Astrocyte of the cerebellum (primary cell): ENCODE data around the gene ZNF423.

ENCODE experiments used
- DNase-seq: peaks from one replicate; pipeline ENCODE4 v3.0.0-alpha.2; 2011; ENCODE audit warnings: low read depth
- H3K4me3 ChIP-seq: 2 replicates; pipeline ENCODE4 v1.5.1; 2011; ENCODE audit warnings: mild to moderate bottlenecking, low read depth, low read length, moderate library complexity
- in situ Hi-C: cut with HindIII; loops from 2 replicates; pipeline ENCODE4 v1.10.0; 2017; ENCODE audit warnings: low sequenced_read_pairs
- TF ChIP-seq, protein P1 (sequence below): IDR thresholded peaks from 2 replicates; pipeline ENCODE4 v1.5.1; 2012; ENCODE audit warnings: low read length, low read depth, moderate library complexity, mild to moderate bottlenecking; ENCODE audit errors: missing control alignments

Gene ZNF423

GRCh38 chr16:49533422-49533821 is 322.5 kb downstream of the ZNF423 start:
- TF ChIP-seq, protein P1, sequence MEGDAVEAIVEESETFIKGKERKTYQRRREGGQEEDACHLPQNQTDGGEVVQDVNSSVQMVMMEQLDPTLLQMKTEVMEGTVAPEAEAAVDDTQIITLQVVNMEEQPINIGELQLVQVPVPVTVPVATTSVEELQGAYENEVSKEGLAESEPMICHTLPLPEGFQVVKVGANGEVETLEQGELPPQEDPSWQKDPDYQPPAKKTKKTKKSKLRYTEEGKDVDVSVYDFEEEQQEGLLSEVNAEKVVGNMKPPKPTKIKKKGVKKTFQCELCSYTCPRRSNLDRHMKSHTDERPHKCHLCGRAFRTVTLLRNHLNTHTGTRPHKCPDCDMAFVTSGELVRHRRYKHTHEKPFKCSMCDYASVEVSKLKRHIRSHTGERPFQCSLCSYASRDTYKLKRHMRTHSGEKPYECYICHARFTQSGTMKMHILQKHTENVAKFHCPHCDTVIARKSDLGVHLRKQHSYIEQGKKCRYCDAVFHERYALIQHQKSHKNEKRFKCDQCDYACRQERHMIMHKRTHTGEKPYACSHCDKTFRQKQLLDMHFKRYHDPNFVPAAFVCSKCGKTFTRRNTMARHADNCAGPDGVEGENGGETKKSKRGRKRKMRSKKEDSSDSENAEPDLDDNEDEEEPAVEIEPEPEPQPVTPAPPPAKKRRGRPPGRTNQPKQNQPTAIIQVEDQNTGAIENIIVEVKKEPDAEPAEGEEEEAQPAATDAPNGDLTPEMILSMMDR: no peak
- in situ Hi-C loops: no loop called here
- H3K4me3 ChIP-seq: no peak overlapping the region
- DNase-seq: no peak

GRCh38 chr16:49532873-49533272 is 323.0 kb downstream of the ZNF423 start:
- in situ Hi-C loops: no loop called here
- TF ChIP-seq, protein P1: no peak
- no peak for DNase-seq
- no peak overlapping the region for H3K4me3 ChIP-seq

DNA sequence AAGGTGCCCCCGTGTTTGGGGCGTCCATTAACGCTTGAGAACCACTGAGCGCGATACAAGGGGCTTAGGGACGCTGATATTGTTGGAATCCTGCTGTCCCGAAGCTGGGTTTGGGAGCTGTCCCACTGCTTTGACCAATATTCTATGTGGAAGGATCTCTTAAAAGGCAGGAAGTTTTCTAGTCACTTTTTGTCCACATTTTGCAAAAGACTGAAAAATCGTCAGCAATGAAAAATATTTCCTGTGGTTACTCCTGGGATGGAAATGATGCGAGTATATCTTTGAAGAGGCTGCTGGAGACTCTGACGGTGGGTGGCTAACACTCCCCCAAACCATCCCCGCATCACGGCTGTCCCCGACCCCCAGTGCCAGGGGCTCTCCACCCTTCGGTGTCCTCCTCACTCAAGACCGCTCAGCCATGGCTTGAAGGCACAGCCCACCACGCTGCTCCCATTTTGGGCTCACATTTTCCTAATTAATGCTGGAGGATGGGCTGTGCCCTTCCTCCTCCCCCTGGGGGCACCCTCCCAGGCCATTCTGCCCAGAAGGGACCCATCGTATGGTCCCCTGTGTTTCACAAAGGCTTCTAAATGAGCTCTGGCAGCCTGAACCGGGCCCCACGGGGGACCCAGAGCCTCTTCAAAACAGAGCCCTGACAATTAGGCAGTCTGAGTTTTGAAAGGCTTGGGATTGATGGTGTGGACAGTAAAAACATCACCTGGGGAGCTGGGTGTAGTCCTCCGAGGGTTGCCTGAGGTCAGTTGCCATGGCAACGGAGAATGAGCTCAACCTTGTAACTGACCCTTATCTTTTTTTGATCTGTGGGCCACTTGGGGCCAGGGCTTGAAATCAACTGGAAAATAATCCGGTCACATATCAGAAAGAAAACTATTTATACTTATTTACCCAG is 323.7 kb downstream of the ZNF423 start:
- TF ChIP-seq, protein P1: no peak
- no peak for DNase-seq
- in situ Hi-C loops: no loop called here
- H3K4me3 ChIP-seq: no peak overlapping the region

GRCh38 chr16:49531425-49531824 is 324.5 kb downstream of the ZNF423 start:
- in situ Hi-C loops: no loop called here
- TF ChIP-seq, protein P1: no peak
- DNase-seq: no peak
- no peak overlapping the region for H3K4me3 ChIP-seq

GRCh38 chr16:49530427-49530970 is 325.4 kb downstream of the ZNF423 start:
- in situ Hi-C loops: no loop called here
- TF ChIP-seq, protein P1: no peak
- no peak for DNase-seq
- H3K4me3 ChIP-seq: no peak overlapping the region

DNA sequence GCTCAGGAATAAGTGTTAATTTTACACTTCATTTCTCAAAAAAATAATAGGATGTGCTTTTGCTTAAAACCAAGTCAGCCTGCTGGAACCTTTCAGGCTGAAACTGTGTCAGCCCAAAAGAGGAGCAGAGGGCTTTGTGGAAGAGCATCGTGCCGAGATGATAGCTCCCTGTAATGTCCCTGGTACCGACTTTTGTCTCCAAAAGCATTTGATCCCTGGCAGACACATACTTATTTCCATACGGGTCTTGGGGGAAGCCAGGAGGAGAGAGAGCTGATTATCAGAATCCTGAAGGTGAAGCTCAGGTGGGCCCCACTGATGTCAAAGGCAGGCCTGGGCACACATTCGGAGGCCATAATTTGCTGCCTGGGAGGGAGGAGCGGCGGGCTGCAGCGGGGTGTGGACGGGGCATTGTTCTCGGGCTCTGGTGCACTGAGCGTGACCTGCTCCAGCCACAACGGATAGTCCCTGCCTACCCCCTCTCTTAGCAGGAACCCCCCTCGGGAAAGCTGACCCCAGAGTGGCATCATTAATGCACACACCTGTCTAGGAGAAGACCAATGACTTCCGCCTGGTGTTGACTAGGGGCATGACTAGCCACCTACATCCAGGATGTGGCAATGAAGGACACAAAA is 326.4 kb downstream of the ZNF423 start:
- no peak overlapping the region for H3K4me3 ChIP-seq
- in situ Hi-C loops: no loop called here
- TF ChIP-seq, protein P1: no peak
- no peak for DNase-seq
